Measurements from ENCODE around the gene RGS16.

Gene RGS16

DNA sequence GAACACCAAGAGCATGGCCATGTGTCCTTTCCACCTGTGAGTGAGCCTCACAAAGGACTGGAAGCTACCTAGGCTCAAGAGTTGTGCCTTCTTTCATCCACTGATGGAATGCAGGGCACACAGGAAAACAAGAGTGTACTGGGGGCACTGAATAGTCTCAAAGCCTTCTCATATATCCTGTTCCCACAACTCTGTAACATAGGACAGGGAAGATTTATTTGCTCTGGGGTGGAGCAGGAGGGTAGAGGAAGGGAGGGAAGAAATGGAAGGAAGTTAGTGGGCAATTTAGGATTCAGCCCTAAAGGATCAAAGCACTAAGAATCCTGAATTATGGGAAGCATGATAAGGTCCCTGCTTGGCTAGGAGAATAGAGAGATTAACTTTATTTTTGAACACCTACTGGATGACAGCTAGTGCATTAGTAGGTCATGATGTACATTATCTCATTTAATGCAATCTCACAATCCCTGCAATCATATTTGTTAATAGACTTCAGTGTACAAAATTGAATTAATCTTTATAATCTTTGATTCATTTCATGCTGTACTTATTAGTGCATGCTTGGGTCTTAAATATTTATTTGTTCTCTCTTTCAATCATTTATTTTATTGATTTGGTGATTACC is 27.0 kb upstream of the RGS16 start:
- intact Hi-C loops (cut with DNase I) = no loop called here
- DNase-seq = no peak

DNA sequence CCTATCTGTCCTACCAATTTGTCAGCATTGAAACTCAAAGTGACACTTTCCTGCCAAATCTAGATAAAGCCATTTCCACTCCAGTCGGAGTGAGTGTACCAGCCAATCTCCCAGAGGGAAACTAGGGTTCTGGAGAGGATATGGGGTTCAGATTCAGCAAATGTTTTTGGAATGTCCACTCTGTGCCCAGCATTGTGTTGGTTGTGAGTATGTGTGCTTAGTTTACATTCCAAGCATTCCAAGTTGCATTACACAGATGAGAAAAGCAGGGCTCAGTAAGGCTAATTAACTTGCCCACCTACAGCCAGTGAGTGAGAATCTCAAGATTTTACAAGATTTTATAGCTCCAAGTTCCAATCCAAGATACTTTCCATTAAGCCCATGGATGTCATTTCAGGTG is 26.4 kb upstream of the RGS16 start:
- intact Hi-C loops (cut with DNase I) = no loop called here
- no peak for DNase-seq

DNA sequence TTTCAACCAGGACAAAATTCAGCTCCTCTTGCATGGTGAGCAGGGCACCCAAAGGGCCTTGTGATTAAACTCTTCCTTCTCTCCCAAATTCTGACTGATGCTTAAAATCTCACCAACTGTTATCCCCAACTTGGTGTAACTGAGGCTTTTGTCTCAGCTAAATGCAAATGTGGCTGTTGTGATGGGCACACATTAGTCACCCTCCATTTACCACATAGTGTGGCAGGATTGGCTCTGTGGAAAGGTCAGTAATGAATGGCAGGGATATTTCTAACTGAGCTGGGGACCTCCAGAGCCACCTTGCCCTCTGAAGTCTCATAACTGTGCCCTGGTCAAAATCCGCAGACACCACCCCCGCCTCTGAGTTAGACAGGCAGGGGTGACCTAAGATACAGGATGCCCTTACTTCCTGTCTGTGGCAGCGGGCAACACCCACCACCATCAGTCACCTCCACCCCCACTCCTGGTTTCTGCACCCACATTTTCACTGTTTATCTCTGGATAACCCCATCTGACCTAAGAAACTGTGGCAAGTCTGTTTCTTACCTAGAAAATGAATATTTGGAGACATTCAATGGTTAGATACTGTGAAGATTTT is 25.4 kb upstream of the RGS16 start:
- intact Hi-C loops (cut with DNase I) = no loop called here
- DNase-seq = no peak

DNA sequence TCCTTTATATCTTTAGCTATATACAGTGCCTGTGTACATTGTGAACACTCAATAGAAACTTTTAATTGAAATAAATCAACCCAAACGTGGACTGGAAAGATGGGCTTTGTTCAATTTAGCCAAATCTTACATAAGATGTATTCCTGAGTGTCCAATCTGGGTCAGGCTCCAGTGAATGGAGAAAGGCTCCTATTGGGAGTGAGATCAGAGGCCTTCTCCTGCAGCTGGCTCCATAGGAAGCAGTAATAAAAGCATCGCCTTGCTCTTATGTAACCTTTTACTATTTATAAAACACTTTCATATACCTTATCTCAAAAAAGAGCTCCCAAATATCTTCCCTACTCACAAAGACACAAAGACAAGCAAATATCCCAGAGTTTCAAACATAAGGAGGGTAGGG is 24.9 kb upstream of the RGS16 start:
- DNase-seq = no peak
- intact Hi-C loops (cut with DNase I) = no loop called here

DNA sequence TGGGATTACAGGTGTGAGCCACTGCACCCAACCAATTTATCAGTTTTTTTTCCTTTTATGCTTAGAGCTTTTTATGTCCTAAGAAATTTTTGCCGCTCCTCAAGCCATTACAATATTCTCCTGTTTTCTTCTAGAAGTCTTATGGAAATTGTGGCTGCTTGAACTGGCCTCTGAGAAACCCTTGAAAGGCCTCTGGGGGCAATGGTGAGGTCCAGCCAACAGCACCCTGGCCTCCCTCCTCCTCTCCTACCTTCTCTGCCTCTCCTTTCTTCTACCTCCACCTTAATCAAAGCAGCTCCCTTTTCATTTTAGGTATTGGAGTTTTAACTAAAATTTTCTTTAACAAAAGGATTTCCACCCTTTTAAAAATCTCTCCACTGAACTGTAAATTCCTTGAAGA is 24.5 kb upstream of the RGS16 start:
- intact Hi-C loops (cut with DNase I) = no loop called here
- no peak for DNase-seq

DNA sequence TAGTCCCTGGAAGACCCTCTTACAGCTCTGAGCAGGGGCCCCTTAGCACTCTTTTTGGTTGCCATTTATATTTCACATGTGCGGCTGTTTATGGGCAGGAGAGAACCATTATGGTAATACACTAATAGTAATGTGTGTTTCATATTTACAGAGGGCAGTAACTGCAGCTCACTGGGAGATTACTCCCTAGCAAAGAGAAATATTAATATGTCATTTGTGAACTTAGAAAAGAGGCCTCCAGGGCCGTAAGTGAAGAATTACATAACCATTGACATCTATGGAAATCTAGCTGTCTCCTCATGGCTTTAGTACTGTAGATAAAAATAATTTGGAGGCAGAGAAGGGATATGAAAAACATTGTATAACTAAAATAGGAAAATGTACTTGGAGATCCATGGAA is 23.4 kb upstream of the RGS16 start:
- intact Hi-C loops (cut with DNase I) = no loop called here
- no peak for DNase-seq

DNA sequence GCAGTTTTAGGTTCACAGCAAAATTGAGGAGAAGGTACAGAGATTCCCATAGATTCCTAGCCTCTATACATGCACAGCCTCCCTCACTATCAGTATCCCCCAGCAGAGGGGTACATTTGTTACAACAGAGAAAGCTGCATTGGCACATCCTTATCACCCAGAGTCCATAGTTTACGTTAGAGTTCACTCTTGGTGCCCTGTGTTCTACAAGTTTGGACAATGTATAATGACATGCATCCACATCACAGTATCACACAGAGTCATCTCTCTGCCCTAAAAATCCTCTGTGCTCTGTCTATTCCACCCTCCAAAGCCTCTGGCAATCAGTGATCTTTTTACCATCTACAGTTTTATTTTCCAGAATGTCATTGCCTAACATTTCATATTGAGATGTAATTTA is 22.3 kb upstream of the RGS16 start:
- intact Hi-C loops (cut with DNase I) = no loop called here
- DNase-seq = no peak

DNA sequence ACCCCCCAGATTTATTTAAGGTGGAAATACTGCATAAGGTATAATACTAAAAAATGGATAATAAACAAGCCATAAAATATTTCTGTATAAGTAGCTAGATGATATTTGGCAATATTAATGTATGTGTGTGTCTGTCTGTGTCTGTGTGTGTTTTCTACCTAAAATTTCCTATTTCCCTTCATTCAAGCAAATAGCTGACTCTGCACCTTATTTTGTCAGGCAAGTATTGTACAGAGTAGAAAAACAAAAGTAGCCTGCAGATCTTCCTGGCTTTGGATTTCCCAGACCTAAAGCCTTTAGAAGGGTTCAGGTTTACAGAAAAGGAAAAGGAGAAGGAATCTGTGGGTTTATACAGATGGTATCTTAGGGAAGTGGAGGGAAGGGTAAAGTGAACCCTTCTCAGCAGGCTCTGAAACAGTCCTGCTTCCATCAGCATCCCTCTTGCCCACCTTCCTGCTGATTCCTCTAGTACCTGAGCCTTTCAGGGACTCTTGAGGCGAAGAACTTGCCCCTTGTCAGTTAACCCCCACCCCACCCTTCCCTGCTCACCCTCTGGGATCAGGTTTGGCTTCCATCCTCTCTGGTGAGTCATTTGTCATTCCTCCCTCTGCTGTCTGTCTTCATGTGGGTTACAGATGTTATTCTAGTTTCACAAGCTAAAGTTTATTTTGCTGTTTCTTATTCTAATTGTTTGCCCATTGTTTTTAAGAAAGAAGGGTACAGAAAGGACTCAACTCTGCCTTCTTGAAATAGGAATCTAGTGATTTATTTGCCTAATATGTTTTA is 21.7 kb upstream of the RGS16 start:
- intact Hi-C loops (cut with DNase I) = no loop called here
- no peak for DNase-seq

DNA sequence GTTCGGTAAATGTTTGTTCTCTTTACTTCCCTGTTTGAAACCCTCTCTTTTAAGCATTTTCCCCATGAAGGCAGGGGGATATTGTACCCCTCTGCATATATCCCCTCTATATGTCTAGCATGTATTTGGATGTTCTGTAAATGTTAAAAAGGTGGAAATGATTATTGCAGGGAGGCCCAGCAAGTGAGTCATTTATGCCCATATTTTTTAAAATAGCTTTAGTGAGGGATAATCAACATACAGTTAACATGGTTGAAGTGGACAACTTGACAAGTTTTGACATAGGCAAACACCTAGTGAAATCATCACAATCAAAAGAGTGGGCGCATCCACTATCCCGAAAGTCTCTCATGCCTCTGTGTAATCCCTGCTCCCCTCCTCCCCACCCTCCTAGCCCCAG is 20.8 kb upstream of the RGS16 start:
- intact Hi-C loops (cut with DNase I) = no loop called here

DNA sequence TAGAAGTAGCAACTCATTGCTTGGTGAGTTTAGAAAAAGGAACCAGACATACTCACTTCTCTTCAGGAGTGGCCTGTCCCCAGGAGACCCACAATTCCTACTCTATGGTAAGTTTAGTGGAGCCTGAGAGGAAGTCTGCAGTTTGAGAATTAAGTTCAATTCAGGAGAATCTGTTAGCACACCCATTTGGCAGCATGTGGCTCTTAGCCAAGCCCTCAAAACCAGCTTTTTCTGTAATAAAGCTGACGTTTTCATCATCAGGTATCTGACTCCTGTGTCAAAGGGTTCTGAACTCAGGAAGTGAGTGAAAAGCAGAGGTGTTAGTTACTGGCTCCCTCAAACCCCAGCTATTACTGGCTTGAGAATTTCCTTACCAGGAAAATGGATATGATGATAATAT is 20.4 kb upstream of the RGS16 start:
- no peak for DNase-seq
- intact Hi-C loops (cut with DNase I) = no loop called here

More for the DNA sequence above, 20.8 kb upstream of the RGS16 start:
- DNase-seq = no peak

DNA sequence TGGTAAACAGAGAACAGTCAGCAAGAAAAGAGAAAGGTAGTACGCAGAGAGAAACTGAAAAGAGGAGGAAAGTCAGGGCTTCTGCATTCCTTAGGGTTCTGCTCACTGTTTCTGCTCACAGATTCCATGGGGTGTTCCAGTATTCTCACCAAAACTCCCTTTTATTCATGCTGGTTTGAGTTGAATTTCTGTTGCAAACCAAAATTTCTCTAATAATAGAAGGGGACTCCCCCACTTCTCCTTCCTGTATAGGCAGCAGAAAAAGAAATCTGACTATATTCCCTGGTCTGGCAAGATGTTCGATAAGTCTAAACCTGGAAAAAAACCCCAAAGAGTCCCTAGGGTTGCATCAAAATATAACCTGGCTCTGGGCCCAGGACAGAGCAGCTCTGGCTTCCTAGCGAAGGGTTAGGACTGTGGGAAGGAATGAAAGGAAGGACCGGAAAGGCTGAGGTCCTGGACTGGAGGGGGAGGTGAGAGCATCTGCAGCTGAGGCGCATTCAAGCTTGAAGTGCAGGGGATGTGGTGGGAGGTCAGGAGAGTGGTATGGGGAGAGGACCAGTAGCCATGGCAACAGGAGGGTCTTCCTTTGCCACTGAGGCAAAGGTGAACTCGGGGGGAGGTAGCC is 18.8 kb upstream of the RGS16 start:
- intact Hi-C loops (cut with DNase I) = no loop called here

DNA sequence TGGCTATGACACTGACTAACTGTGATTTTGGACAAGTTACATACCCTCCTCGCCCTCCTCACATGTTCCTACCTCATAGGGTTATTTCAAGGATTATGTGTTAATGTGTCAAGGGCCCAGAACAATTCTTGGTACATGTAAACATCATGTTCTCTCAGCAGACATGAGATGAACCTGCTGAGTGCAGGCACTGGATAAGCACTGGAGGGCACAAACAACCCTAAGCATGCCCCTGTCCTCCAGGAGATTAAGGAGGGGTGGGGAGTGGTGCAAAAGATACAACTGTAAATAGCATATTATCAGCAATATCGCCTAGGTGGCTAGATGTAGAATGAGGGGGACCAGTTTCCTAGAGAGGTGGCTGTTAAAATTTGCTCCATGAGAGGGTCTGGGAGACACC is 17.7 kb upstream of the RGS16 start:
- no peak for DNase-seq

More for the DNA sequence above, 18.8 kb upstream of the RGS16 start:
- DNase-seq = no peak

DNA sequence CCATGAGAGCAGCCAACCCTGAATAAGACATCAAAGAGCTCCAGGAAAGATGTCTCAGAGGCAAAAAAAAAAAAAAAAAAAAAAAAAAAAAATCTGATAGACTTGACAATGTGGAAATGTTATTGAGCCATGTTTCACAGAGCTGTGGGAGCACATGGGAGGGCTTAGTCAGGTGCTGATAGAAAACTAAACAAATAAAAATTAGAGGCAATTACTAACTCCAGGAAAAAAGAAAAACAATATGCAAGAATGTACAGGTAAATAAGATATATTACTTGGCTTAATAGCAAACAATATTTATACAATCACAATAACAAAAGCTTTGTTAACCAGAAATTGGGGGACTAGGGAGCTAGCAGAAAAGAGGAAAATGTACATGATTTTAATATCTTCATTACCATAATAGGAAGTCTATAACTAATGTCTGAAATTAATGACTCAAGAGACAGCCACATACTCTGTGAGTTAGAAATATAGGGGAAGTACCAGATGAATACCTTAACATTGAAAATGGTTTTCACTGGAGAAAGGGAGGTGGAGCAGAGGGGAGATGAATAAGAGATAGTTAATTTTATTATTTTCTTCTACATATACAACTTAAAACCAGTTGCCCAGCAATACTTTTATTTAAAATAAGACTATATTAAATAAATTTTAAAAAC is 16.9 kb upstream of the RGS16 start:
- no peak for DNase-seq
- intact Hi-C loops (cut with DNase I) = no loop called here

More for the DNA sequence above, 17.7 kb upstream of the RGS16 start:
- intact Hi-C loops (cut with DNase I) = no loop called here

DNA sequence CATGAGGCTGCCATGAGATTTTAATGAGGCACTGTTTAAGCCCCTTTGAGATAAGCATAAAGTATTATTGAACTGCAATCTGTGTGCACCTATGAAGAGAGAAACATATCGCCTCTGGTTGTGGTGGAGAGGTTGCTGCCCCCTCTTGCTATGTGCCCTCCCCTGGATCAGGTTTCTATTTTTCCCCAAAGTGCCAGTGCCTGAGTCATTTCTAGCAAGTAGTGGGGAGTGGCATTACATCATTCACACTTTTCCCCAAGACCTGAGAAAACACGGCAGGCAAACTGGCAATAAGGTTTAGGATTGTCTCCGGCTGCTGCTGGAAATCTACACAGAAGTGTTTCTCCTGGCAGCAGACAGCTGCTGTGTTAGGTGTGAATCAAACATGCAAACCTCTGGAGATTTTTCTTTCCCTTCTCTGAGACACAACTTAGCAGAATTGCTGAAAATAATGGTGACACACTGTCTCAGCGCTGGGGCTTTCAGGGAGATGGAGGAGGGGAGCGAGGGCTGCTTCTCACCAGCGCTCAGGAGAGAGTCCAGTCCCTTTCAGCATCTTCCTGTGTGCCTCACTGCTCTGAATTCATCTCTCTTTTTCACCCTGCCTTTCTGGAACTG is 13.7 kb upstream of the RGS16 start:
- intact Hi-C loops (cut with DNase I) = no loop called here
- peak in 19 of 42 donors; percentile 10 to 82 (median 45) for DNase-seq

DNA sequence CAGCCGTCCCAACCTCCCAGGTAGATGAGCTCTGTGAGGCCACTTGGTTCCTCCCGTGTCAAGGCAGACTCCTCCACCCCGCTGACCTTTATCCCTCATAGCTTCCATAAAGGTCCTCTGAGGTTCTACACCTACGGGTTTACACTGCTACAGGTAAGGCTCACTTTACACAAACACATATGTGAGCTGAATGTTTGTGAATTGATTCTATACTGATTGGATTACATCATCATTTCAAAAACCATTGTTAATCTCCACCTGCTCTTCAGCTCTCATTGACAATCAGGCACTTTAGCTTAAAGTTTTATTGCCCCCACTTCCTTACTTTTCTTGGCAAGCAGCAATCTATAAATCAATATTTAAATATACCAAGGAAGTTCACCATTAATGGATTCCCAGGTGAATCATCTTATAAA is 12.8 kb upstream of the RGS16 start:
- no peak for DNase-seq

DNA sequence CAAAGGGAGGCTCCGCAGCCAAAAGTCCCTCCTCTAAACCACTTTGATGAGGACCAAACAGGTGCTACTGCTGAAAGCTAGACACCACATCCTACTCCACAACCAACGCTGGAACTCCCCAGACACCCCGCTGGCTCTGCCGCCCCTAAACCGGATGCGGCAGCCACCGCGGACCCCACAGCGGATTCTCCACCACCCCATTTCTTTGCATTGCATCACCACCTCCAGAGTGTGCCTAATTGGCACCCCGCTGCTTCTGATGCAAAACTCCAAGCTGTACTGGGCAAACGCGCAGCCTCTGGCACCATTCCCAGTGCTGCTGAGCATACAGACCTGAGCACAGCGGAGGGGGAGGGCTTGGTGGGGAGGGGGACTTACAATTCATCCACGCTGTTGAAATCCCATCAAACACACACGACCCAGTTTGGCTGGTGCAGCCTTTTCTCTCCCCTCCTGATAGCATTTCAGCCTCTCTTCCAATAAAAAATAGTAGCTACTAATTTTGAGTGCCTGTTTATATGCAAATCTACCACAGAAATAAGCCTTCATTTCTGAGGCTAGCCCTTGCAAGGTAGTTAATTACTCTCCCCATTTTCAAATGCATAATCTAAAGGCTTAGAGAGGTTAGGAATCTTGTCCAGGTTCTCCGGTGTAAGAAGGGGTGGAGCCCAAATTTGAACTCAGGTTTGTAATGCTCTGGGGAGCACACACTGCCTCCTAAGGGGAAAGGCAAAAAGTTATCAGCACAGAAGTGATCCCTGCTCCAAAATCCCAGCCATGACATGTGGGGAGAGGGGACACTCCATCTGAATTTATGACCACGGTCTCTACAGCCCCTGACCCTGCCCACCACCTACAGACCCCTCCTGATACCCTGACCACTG is 12.2 kb upstream of the RGS16 start:
- DNase-seq = peak in 38 of 42 donors; percentile 19 to 87 (median 61)
- intact Hi-C loops (cut with DNase I) = no loop called here

More for the DNA sequence above, 12.8 kb upstream of the RGS16 start:
- intact Hi-C loops (cut with DNase I) = no loop called here

DNA sequence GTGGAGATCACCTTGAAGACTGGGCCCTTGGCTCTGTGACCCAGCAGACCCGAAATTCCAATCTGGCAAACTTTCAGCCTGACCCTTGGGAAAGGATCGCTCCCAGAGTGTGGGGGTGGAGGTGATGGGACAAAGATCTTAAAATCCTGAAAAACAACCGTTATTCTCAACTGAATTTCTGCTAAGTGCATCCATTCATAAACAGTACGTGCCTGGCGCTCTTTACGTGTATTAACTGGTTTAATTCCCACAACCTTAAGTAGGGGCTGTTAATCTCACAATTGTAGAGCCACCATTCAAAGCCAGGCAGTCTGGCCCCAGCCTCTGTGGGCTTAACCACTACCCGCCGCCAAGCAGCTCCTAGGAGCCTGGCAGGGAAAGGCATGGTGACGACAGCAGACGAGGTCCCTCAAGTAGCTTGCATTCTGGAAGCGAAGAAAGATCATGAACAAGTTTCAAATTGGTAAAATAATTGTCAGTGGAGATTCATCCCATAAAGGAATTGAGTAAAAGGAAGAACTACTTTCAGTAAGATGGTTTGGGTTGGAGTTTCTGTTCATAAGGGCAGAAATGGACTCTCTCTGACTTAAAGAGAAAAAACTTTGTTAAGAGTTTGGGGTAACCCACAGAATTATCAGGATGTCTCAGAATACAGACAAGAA is 11.4 kb upstream of the RGS16 start:
- intact Hi-C loops (cut with DNase I) = no loop called here
- DNase-seq = peak in 33 of 42 donors; percentile 29 to 84 (median 56)
